Neural progenitor cell (in vitro differentiated cells): Measurements from ENCODE around the gene IPO13.

Source experiments
- CTCF ChIP-seq: fragments of 200-600 bp; sonication (generic); IDR thresholded peaks from 2 replicates; pipeline ENCODE4 v1.5.1; 2017; ENCODE audit warnings: antibody characterized with exemption, mild to moderate bottlenecking
- EZH2 ChIP-seq: fragments of 200-600 bp; sonication (generic); IDR thresholded peaks from 2 replicates; pipeline ENCODE4 v1.6.1; 2017; ENCODE audit warnings: antibody characterized with exemption, mild to moderate bottlenecking, moderate library complexity
- EZH2phosphoT487 ChIP-seq: fragments of 200-600 bp; sonication (generic); IDR thresholded peaks from 2 replicates; pipeline ENCODE4 v1.6.1; 2017; ENCODE audit warnings: antibody characterized with exemption

DNA sequence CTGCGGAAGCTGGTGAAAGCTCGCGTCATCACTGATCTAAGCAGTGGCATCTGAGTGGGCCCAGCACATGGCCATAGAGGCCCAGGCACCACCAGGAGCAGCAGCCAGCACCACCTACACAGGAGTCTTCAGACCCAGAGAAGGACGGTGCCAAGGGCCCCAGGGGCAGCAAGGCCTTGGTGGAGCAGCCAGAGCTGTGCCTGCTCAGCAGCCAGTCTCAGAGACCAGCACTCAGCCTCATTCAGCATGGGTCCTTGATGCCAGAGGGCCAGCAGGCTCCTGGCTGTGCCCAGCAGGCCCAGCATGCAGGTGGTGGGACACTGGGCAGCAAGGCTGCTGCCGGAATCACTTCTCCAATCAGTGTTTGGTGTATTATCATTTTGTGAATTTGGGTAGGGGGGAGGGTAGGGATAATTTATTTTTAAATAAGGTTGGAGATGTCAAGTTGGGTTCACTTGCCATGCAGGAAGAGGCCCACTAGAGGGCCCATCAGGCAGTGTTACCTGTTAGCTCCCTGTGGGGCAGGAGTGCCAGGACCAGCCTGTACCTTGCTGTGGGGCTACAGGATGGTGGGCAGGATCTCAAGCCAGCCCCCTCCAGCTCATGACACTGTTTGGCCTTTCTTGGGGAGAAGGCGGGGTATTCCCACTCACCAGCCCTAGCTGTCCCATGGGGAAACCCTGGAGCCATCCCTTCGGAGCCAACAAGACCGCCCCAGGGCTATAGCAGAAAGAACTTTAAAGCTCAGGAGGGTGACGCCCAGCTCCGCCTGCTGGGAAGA, 16.4 kb upstream of the IPO13 start:
- TF ChIP-seq CTCF (peak; percentile 59), EZH2phosphoT487 (no peak), EZH2 (no peak)
